Spleen (tissue), 7 donors: Measurements from ENCODE around the gene LYRM7.

Experiments used
- POLR2A ChIP-seq, 3 donors: fragments of 450-650 bp; IDR thresholded peaks; one replicate each; pipeline ENCODE4 v1.5.1; 2017; ENCODE audit warnings: antibody characterized with exemption in 3 of 3, mild to moderate bottlenecking in 1 of 3
- POLR2AphosphoS5 ChIP-seq, 3 donors: sonication (generic); formaldehyde crosslinking; IDR thresholded peaks; one replicate each; pipeline ENCODE4 v1.5.1; 2017; ENCODE audit warnings: antibody characterized with exemption in 3 of 3
- TF ChIP-seq, protein P1 (sequence below), 11 experiments: fragments of 200-600 bp in 7 of 11; fragments of 450-650 bp in 4 of 11; sonication (generic) in 4 of 11; IDR thresholded peaks in 8 of 11; conservative IDR thresholded peaks in 3 of 11; 1 replicate in 7 of 11; 2 replicates in 4 of 11; pipeline versions ENCODE4 v1.4.0 to v1.8.0; 2016 to 2021; ENCODE audit warnings: antibody characterized with exemption in 11 of 11, inconsistent platforms in 4 of 11, mild to moderate bottlenecking in 1 of 11
- donor health status: DM: no; HTN: no; CAD: no; lungs with moderate emphysema.
- donor health status: DM: no; HTN: no; CAD: no.
- donor health status: DM: no; HTN: no; CAD: no.

DNA sequence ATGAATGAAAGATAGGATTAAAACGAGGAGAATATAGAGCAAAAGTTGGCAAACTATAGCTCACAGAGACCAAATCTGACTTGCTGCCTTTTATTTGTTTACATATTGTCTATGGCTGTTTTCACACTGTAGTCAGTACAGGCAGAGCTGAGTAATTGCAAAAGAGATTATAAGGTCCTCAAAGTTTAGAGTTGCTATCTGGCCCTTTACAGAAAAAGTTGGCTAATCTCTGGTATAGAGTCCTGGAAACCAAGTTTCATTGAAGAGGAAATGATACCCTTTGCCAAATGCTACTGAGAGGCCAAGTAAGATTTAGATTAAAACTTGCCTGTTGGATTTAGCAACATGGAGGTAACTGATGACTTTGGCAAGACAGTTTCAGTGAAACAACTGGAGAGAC is 36.0 kb downstream of the LYRM7 start:
- TF ChIP-seq, protein P1, sequence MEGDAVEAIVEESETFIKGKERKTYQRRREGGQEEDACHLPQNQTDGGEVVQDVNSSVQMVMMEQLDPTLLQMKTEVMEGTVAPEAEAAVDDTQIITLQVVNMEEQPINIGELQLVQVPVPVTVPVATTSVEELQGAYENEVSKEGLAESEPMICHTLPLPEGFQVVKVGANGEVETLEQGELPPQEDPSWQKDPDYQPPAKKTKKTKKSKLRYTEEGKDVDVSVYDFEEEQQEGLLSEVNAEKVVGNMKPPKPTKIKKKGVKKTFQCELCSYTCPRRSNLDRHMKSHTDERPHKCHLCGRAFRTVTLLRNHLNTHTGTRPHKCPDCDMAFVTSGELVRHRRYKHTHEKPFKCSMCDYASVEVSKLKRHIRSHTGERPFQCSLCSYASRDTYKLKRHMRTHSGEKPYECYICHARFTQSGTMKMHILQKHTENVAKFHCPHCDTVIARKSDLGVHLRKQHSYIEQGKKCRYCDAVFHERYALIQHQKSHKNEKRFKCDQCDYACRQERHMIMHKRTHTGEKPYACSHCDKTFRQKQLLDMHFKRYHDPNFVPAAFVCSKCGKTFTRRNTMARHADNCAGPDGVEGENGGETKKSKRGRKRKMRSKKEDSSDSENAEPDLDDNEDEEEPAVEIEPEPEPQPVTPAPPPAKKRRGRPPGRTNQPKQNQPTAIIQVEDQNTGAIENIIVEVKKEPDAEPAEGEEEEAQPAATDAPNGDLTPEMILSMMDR (IDR thresholded peaks at IDR 0.05 in 8 of 11, conservative IDR thresholded peaks at IDR 0.05 in 3 of 11), result no peak
- TF ChIP-seq POLR2AphosphoS5 (IDR thresholded peaks at IDR 0.05) (no peak), POLR2A (IDR thresholded peaks at IDR 0.05) (no peak)
